ENCODE results near the gene NEDD4L. TPM values are rescaled to one million over a fixed set of nuclear protein-coding genes. Genes with fewer than 3 reads are reported as not detected.

The NEDD4L gene
- total and polyA plus RNA-seq, 8 donors, result 45.0 to 113 (median 66.4) TPM

DNA sequence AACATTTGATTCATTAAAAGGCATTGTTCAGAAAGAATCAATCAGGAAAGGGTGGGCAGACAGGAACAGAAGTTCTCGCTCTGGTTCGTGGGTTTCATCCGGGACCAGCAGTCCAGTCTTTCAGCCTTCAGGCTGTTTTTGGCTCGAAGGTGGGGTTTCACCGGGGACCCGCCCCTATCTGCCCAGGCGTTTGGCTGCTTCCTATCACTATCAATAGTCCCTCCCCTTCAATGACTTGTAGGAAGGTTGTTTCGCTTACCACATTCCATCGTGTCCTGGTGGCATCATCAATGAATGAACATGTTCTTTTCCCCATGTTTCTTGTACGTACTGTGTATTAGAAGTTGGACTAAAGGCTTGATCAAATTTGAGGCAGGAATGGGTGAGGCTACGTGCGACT lies 130.3 kb downstream of the NEDD4L start:
- Histone ChIP-seq H3K4me3 (no peak overlapping the region), H3K36me3 (no peaks in the 10 kb centered on the region), H3K27me3 (no peaks in the 10 kb centered on the region), H3K27ac (no peak overlapping the region), H3K4me1 (peaks cover 8 to 23% (median 20%) of the 10 kb centered on the region in 3 donors), H3K9me3 (no peaks in the 10 kb centered on the region)
- TF ChIP-seq, protein P1, sequence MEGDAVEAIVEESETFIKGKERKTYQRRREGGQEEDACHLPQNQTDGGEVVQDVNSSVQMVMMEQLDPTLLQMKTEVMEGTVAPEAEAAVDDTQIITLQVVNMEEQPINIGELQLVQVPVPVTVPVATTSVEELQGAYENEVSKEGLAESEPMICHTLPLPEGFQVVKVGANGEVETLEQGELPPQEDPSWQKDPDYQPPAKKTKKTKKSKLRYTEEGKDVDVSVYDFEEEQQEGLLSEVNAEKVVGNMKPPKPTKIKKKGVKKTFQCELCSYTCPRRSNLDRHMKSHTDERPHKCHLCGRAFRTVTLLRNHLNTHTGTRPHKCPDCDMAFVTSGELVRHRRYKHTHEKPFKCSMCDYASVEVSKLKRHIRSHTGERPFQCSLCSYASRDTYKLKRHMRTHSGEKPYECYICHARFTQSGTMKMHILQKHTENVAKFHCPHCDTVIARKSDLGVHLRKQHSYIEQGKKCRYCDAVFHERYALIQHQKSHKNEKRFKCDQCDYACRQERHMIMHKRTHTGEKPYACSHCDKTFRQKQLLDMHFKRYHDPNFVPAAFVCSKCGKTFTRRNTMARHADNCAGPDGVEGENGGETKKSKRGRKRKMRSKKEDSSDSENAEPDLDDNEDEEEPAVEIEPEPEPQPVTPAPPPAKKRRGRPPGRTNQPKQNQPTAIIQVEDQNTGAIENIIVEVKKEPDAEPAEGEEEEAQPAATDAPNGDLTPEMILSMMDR (IDR thresholded peaks at IDR 0.05), result no peak
- FAIRE-seq (no peak), DNase-seq (no peak), ATAC-seq (no peak)
- intact Hi-C loops (cut with DNase I), result no loop called here
- WGBS, 2 donors, result 80 to 85% methylated on average over 12 of the region's 12 CpGs

DNA sequence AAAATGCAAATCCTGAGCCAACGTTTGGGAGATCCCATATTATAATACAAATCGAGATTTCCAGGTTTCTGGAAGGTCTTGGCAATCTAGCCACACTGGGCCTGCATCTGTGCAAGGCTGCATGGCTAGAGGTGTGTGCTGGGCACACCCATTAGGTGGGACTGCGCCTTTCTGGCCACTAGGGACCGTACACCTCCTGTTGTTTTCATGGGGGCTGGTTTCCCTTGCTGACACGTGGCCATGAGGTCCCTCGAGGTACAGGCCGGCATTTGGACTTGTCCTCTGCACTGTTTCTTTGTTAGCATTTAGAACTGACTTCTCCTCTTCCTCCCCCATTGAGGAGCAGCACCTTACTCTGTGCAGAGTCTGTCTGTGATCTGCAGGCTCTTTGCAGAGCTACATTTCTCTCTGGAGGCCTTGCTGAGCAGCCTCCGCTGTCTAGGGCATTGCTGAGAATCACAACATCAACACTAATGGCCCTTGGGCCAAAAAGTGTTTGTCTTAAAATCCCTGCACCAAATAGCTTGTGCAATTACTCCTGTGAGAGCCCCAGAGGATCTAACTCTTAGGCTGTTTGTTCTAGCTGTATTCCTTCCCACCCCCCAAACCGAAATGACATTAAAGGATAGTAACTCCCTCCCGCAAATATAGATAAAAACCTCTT lies 131.2 kb downstream of the NEDD4L start:
- Histone ChIP-seq H3K4me3 (no peak overlapping the region), H3K27ac (no peak overlapping the region), H3K27me3 (no peaks in the 10 kb centered on the region), H3K4me1 (peaks cover 8 to 27% (median 23%) of the 10 kb centered on the region in 3 donors), H3K36me3 (no peaks in the 10 kb centered on the region), H3K9me3 (no peaks in the 10 kb centered on the region)
- intact Hi-C loops (cut with DNase I), result no loop called here
- DNase-seq, result no peak
- peak in 1 of 4 donors; percentile 16 for ATAC-seq
- FAIRE-seq, result no peak
- 75 to 81% methylated on average over 10 of the region's 10 CpGs for WGBS, 2 donors
- TF ChIP-seq, protein P1 (IDR thresholded peaks at IDR 0.05), result no peak

DNA sequence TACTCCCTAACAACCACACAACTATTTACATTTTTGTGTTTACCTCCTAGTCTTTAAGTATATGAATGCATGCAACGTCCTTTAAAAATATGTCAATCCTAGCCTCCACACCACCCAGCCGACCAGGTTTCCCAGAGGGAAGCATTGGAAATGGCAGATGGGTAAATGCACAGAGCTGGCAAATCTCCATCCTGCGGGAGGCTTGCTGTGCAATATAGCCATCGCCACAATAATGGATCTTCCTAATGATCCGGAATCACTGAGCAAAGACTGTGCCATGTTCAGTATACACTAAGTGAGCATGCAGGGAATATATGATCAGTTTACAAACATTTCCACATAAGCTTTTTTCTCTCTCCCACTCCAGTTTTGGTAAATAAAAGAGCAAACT lies 131.8 kb downstream of the NEDD4L start:
- FAIRE-seq (no peak), ATAC-seq (no peak), DNase-seq (no peak)
- Histone ChIP-seq H3K36me3 (no peaks in the 10 kb centered on the region), H3K9me3 (no peaks in the 10 kb centered on the region), H3K27ac (no peak overlapping the region), H3K4me3 (no peak overlapping the region), H3K27me3 (no peaks in the 10 kb centered on the region), H3K4me1 (peaks cover 8 to 32% (median 24%) of the 10 kb centered on the region in 3 donors)
- intact Hi-C loops (cut with DNase I), result no loop called here
- 85 to 86% methylated on average over 5 of the region's 5 CpGs for WGBS, 2 donors
- TF ChIP-seq, protein P1 (IDR thresholded peaks at IDR 0.05), result no peak

DNA sequence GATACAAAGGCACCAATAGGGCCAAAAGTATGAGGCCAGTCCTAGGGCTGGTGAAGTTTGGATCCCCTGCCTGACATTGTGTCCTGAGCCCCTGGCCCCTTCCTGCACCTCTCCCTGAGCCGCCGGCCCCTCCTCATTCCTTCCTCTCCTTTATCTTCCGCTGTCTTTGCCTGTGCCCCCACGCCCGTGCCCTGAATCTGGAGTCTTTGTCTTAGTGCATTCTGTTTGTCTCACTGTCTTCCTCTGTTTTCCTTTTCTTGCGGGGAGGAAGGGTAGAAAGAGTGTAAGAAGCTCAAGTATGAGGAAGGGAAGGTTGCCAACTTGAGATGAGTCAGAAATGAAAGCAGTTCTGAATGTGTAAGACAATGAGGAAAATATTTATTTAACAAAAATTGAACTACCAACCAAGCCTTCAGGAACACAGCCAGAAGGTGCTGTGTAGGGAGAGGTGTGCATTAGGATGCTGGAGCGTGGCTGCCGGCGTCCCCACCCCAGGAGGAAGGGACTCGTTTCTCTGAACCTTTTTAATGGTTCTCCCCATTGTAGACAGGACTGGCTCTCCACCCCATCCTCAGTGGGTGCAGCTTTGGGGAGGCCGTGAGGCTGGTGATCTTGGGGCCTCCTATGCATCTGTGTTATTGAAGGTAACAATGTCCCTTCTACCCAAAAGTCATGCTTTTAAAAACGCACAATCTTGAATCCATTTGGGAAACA lies 133.1 kb downstream of the NEDD4L start:
- intact Hi-C loops (cut with DNase I), result no loop called here
- no peak for FAIRE-seq
- Histone ChIP-seq H3K4me3 (no peak overlapping the region), H3K9me3 (no peaks in the 10 kb centered on the region), H3K4me1 (peaks cover 8 to 35% (median 28%) of the 10 kb centered on the region in 3 donors), H3K36me3 (no peaks in the 10 kb centered on the region), H3K27ac (peak overlapping the region in 1 of 4 donors; percentile 15), H3K27me3 (no peaks in the 10 kb centered on the region)
- no peak for DNase-seq
- 74 to 83% methylated on average over 12 of the region's 12 CpGs for WGBS, 2 donors
- TF ChIP-seq, protein P1 (IDR thresholded peaks at IDR 0.05), result no peak
- ATAC-seq, result peak in 3 of 4 donors; percentile 9 to 58 (median 22)

All from pancreas (tissue), 10 donors.